NCI-H1105 treated with DMSO at 0.1 percent for 48 hours (cell line): ENCODE measurements around the gene CYP46A1.

Experiments
- DNase-seq: peaks from one replicate; lab custom pipeline; 2025; lab: John Stamatoyannopoulos, UW

CYP46A1 gene

DNA sequence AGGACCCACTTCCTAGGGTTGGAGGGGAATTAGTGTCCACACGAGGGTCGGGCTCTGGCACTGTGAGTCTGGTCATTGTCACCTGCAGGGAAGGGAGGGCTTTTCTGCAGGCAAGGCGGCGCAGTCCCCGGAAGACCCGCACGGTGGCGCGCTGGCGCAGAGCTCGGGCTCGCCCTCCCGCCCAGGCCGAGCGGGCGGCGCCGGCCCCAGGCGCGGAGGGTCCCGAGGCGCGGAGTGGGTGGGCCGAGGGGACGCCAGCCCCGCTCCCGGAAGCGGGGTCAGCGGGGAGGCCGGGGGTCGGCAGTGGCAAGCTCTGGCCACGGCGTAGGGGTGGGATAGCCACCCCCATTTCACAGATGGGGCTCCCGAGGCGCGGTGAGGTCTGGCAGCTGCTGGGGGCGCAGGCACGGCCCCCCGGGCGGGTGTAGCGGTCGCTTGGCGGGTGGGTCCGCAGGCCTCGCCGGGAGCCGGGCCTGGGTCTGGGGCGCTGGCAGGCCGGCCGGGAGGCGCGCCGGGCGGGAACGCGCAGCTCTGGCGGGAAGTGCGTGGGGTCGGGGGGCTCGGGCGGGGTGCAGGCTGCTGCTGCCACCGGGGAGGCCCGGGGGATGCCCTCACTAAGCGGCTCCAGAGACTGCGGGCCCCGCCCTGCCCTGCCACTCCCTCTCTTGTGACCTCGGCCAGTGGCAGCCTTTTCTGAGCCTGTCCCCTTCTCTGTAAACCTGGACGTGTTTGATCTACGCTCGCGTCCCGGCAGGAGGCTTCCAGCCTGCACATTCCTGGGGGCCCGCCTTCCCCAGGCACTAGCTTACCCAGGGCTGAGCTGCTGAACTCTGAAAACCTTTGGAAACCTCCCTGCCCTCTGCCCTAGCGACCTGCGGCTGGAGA is 46.1 kb downstream of the CYP46A1 start:
- peak; percentile 40 for DNase-seq

DNA sequence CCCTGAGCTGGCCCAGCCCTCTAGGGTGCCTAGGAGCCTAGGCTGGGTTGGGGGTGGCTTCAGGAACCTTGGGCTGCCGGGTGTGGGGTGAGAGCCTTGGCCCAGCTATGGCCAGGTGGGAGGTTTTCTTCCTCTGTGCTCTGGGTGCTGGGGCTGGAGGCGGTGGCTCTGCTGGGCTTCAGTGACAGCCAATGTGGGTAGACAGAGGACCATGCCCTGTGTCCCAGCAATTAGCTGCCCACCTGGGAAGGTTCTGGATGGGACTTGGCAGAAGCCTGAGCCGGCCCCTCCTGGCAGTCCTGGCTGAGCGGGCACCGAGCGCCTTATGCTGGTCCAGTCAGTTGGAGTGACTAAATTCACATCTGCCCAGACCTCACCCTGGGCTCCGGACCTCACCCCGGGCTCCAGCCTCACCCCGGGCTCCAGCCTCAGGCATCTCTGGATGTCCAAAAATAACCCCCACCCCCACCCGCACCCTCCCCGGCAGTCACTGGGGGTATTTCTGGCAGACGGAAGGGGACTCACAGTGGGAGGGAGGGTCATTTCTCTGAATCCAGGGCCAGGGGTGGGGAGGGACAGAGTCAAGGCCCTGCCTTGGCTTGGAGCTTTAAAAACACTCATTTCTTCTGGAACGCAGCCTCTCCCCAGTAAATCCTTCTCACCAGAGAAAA is 46.9 kb downstream of the CYP46A1 start:
- no peak for DNase-seq

DNA sequence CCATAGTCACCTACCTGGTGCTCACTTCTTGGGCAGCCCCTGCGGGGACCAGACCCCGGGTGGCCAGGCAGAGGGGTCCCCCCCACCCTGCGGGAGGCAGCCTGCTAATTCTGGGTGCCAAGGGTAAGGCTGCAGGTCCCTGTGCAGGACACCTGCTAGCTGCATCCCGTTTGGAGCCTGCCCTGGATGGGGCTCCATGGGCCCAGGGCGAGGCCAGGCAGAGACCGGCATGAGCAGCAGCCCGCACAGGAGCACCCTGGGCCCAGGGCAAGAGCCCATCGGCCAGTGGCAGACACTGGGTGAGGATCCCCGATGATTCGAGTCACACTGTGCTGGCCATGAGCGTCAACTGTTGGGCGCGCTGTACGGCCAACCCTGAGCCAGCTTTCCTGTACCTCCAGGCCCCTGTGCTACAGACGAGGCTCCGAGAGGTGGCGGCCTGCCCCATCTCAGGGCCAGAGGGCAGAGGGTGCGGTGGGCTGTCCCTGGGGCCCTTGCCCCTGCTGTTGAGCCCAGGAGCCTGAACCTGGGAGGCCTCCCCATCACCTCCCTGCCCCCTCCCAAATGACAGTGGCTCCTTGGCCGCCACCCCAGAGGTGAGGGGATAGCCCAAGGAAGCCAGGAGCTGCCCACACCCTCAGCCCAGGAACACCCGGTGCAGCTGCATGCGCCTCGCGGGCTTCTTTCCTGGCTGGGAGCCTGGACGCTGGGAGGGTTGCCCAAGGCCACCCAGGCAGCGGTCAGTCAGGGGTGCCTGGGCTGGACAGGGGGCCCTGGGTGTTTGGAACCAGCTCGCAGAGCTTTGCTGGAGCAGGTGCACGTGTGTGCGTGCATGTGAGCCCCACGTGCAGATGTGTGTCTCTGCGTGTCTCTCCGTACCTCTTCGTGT is 47.7 kb downstream of the CYP46A1 start:
- no peak for DNase-seq

DNA sequence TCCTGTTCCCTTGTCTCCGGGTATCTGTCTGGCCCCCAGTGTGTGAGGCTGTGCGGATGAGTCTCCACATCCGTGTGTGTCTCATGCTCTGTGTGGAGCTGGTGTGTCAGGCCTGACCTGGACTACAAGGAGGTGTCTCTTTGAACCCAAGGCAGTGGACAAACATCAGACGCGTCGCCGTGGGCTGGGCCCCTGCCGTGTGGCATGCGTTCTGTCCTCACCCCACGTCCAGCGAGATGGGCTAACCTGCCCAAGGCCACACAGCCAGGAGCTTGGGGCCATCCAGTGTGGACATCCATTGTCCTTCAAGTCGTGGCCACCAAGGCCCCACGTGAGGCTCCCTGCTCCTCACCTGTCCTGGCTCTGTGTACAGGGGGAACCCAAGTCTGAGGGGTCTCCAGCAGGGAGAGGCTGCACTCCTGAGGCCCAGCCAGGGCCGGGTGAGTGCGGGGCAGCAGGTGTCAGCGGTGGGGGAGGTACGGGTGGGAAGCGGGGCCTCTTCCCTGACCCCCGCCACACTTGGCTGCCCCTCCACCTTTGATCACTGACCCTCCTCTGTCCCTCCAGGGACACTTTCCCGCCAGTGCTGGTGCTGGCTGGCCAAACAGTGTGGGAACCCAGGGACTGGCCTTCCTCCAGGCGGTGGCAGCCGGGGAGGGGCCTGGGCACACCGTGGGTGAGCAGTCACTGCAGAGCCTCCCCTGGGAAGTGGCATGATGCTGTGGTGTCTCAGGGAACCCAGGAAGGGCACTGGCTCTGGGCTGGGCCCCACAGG is 48.5 kb downstream of the CYP46A1 start:
- DNase-seq = no peak

DNA sequence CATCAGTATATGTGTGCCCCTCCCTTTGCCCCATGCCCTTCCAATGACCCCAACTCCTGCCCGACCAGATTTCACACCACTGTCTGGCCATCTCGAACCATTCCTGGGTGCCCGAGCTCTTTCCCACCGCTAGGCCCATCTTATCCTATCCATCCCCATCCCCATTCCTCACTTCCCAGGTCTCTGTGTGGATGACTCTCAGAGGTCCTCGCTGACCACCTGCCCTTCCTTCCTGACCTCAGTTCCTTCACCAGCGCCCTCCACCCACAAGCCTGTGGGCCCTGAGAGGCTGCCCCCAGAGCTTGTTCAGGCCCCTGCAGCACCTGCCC is 49.1 kb downstream of the CYP46A1 start:
- no peak for DNase-seq

DNA sequence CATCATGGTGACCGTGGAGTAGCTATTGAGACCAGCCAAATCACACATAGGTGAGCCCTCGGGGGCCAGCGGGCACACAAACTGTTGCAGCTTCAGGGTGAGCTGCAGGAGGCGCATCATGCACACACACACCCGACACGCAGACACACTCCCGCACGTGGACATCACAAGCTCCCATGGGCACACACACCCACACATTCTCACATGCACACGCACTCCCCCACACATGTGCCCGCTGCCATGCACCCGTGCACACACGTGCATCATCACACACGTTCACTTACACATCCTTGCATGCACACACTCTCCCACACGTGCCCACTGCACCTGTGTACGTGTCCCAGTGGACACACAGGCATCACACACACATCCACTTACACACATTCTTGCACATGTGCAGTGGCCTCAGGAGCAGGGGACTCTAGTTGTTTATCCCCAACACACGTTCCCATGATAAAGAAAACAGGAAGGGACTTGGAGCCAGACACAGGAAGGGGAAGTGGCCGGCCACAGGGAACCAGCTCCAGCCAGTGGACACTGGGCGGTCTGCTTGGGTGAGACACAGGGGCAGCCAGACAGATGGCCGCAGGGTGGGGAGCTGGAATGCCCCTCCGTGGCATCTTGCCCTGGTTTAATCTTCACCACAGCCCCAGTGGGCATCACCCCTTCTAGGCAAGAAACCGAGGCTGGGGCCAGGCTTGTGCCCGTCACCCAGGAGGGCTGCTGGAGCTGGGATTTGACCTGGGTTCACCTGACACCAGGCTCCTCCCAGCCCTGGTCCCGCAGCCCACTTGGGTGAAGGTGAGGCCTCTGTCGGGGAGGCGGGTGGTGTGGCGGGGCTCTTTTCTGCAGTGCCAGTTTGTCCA is 49.7 kb downstream of the CYP46A1 start:
- no peak for DNase-seq

DNA sequence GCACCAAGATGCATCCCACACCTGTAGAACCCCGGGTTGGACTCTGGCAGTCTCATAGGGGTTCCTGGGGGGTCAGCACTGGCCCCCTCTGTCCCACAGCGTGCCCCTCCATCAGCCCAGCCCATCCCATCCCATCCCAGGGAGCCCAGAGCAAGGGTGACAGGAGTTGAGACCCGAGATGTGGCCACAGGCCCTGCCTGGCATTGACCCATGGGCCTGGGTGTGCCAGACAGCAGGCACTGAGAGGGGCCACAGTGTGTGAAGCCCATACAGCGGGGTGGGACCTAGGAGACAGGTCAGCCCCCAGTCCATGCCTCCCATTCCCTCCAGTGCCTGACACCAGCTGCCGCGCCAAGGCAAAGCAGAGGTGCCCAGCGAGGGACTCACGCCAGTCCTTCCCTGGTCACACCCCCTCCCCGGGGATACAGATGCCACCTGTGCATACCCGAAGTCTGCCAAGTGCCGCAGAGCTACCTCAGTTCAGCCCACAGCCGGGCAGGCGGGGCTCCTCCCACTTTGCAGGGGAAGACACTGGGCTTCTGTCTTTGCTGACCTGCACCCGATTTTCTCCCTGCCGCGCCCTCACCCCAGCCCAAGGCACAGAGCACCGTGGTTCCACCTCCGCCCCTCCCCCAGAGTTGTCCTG is 50.4 kb downstream of the CYP46A1 start:
- no peak for DNase-seq

DNA sequence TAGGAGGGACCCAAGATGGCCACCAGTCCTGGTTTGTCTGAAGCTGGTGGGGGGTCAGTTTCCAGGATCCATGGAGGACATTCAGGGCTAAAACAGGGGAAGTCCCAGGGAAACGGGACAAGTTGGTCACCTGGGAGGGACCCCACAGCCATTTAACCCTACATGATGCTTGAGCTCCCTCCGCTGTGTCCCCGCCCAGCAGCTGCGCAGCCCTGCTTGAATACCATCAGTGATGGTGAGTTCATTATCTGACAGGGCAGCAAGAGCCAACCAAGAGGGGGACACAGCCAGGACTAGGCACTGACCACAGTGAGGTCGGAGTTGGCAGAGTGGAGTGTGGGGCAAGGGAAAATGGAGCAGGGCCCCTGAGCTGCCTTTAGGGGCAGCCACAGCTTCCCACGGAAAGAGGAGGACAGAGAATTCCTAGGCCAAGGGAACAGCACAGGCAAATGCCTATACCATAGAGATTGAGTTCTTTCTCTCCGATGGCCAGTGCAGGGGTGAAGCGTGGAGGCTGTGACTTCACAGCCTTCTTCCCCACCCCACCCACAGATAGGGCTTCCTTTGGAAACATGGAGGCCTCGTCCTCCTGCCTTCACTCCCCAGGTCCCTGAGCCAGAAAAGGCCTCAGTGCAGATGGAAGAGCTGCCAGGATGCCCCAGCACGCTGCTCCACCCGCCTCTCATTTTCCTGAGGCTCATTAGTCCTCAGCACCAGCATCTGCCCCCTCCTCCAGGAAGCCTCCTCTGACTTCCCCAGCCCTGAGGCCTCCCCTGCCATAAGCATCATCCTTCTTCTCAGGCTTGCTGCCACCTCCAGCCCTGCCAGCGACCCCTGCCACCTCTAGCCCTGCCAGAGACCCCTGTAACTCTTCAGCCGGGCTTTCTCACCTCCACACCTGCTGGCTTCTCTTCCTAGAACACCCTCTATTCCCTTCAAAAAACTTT is 51.4 kb downstream of the CYP46A1 start:
- no peak for DNase-seq

DNA sequence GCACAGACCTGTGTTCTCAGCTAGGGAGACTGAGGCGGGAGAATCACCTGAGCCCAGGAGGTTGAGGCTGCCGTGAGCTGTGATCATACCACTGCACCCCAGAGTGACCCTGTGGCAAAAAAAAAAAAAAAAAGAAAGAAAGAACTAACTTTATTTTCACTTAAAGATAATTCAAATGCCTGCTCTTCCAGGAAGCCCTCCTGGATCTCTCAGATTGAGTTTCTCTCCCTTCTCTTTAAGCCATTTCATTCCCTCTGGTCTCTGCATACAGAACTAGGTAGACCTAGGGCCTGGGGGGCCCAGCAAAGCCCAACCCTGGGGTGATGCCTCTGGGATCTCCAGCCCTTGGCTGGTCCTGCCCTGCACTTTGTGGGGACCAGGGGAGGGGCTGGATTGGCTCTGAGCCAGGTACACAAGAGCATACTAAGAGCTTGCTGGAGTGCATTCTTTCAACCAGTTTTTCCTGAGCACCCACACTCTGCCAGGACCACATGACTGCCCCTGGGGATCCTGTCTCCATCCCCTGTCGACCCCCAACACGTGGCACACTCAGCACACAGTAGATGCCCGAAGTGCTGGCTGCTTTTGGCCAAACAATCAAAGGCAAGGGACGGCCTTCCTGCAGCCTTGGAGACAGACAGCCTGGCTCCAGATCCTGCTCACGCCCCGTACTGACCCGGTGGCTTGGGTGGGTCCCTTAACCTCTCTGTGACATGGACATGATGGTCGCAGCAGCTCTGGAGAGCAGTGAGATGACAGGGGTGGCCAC is 52.7 kb downstream of the CYP46A1 start:
- no peak for DNase-seq

DNA sequence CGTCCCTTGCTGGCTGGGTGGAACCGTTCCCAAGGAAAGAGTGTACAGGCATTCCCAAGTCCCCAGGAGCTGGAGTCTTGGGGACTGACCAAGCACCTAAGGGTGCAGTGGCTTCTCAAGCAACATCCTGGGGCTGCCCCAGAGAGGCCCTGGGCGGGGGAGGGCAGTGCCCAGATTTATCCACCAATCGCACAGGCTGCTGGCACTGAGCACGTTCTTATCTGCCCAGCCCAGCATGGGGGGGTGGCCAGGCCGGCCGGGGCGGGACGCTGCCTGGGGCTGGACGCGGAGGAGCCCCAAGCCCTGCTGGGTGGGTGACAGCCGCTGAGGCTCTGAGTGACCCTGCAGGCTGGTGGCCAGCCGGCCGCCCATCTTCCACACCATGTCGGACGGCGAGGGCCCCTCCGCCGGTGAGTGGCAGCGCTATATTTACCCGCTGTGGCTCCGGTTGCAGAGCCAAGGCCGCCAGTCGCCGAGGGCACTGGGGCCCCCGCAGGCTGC is 53.4 kb downstream of the CYP46A1 start:
- no peak for DNase-seq

DNA sequence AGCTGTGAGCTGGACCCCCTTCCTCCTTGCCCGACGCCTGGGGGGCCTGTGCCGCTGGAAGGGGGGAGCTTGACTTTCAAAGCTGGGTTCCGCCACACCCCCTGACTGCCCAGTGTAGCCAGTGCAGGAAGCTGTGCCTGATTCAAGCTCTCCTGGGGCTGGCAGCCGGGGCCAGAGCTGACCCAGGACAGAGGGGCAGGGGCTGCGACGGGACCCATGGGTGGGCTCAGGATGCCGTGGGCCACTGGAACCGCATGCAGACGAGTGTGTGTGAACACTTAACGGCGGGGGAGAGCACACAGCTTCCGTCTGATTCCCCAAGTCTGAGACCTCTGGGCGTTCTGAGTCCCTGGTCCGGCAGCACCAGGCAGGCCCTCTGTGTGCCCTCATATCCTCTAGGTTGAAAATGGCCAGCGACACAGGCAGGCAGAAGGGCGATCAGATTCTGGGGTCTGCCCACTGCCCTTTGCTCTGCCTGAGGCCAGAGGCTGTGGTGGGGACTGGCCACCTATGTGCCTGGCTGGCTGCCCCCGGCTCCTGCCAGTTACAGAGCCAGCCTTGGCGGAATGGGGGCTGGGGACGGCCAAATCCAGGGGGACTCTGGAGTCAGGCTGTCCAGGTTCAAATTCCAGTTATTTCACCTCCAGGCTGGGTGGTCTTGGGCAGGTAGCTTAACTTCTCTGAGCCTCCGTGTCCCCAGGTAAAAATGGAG is 54.0 kb downstream of the CYP46A1 start:
- DNase-seq = no peak

DNA sequence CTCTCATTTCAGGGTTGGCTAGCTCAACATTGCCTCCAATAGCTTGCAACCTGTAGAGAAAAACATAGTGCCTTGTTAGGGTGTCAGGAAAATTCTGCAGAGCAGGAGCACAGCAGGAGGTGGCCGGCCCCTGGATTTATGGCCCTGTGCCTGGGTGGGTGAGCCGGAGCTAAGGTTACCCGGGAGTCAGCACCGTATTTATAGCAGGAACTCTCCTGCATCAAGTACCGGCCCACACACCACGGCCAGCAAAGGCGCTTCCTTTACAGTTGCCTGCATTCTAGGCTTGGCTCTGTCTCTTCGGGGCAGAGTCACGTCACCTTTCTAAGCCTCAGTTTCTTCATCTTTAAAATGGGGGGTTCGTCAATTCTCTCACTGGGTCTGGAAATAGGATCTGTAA is 56.3 kb downstream of the CYP46A1 start:
- DNase-seq = no peak

DNA sequence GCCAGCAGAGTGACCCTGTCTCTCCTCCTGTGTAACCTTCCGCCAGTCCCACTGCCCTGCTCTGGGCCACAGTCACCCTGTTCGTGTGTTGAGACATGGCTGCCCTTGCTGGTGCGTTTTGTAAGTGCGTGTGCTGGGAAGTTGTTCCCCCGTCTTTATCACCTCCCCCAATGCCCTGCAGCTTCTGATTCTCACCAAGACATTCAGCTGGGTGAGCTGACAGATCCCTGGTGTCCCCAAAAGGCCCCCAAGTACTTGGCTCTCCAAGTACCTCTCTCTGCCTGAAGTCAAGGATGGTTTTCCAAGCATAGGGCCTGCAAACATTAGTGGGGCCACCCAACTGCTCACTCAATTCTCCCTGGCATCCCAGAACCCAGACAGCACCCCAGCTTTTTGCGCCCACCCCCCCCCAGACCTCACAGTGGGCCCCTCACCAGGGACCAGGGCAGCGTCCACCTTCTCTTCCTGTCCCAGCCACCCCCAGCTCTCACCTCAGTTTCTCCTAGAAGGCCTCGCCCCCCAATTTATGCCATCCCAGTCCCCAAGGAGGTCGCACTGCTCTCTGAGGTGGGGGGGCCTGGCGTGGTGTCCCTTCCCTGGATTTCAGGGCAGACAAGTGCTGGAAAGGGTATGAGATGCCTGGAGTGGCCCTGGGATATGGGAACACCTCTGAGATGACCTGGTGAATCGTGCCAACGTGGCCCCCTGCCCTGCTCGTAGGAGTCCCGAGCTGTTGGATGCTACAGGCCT is 57.3 kb downstream of the CYP46A1 start:
- DNase-seq = no peak

DNA sequence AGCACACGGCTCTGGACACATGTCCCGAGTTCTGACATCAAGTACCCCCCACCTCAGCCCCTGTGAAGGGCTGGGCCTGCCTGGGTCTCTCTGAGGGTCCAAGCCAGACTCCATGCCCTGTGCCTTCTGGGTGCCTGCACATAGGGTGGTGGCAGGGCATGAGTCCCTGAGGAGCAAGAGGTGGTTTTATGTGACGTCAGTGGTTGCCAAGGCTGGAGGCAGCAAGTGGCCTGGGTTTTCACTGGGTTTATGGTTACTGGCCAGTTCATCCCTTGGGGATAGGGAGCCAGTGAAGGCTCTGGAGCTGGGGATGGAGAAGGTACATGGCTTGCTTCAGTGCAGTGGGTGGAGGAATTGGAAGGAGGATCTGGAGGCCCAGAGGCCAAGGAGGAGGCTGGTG is 58.0 kb downstream of the CYP46A1 start:
- DNase-seq = no peak

DNA sequence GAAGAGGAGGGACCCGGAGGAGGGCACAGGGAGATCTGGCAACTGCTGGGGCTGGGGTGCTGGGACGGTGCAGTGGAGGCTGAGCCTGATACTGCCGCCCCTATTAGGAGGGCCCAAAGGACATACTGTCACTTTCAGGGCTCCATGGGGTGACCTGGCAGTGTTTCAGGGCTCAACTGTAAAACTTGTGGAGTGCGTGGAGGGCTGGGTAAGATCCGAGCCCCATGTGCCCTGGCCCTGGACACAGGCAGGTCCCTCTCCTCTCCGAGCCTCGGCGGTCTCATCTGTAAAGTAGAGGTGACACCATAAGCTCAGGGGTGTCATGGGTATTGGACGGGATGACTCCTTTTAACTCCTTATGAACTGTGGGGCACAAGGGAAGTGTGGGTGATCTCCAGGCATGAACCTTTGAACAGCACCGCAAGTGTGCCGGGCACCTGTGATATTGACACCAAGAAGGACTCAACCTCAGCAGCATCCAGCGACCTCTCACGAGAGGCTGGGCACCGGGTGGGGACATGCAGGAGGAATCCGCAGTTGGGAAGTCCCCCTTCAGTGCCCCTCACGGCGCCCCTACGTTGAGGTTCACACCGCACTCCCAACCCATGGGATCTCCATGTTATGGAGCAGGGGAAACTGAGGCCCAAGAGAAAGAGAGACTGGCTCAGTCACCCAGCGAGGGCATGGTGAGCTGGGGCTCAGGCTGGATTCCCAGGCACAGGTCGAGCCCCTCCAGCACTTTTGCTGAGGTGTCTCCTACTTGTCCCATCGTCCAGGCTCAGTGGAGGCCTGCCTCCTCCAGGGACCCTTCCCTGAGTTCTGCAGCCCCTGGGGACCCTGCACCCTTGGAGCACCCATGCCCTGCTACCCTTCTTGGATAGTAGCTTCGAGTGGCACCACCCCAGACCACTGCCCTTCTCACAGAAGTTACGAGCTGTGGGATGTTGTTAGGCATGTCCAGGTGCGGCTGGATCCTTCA is 58.7 kb downstream of the CYP46A1 start:
- DNase-seq = no peak
